HepG2 (cell line): ENCODE measurements around the gene OR7A10. TPM values are rescaled to one million over a fixed set of nuclear protein-coding genes. Genes with fewer than 3 reads are reported as not detected.

Experiments
- ATAC-seq: fragments of 200-7000 bp; cut with Tn5 transposase; 3 replicates; pipeline ENCODE4 v1.9.1; 2020; ENCODE audit warnings: mild to moderate bottlenecking, moderate library complexity
- BruUV-seq: library from RNA; stranded (reverse); fragments of 400-500 nt; replicated peaks from 2 replicates; lab custom pipeline; 2021; lab: Mats Ljungman, UMichigan
- CTCF ChIA-PET: fragments of 300-600 bp; formaldehyde crosslinking; extraction: SDS; loops from one replicate; lab custom pipeline; 2021; ENCODE audit warnings: low total read pairs, inconsistent platforms, low intra/inter-chr PET ratio; lab: Yijun Ruan, JAX
- POLR2A ChIA-PET: fragments of 350-600 bp; sonication (Branson Sonifier 250); formaldehyde crosslinking; loops from one replicate; lab custom pipeline; 2020; ENCODE audit warnings: antibody characterized with exemption, inconsistent platforms; lab: Yijun Ruan, JAX
- DNase-seq: peaks from one replicate; pipeline ENCODE4 v3.0.0-alpha.2; 2015; ENCODE audit warnings: low spot score
- FAIRE-seq: peaks from 3 replicates; lab custom pipeline; 2011; peaks lifted over from hg19 to GRCh38; lab: Jason Lieb, UNC
- H2AFZ ChIP-seq: one replicate; pipeline ENCODE4 v1.6.1; 2011; ENCODE audit warnings: low read length, inconsistent platforms
- H3K27ac ChIP-seq: fragments of 300-600 bp; 3 replicates; pipeline ENCODE4 v1.8.0; 2011; ENCODE audit warnings: mixed run types, mild to moderate bottlenecking, mixed read lengths, low read length, inconsistent platforms; ENCODE audit not compliant: insufficient read depth; ENCODE audit errors: extremely low read length
- H3K27me3 ChIP-seq, 2 experiments: fragments of 200-600 bp in 1 of 2; 2 replicates in 1 of 2; 3 replicates in 1 of 2; pipeline versions ENCODE4 v1.6.0 to v1.8.0; 2011; ENCODE audit warnings: low read length in 2 of 2, mild to moderate bottlenecking in 2 of 2, moderate library complexity in 2 of 2, inconsistent platforms in 1 of 2; ENCODE audit not compliant: insufficient read depth in 2 of 2, control insufficient read depth in 1 of 2
- H3K36me3 ChIP-seq, 2 experiments: fragments of 200-600 bp in 1 of 2; replicated peaks in 1 of 2; 2 replicates in 1 of 2; 3 replicates in 1 of 2; pipeline versions ENCODE4 v1.5.1 to v1.8.0; 2011; ENCODE audit warnings: low read length in 2 of 2, inconsistent platforms in 1 of 2; ENCODE audit not compliant: insufficient read depth in 2 of 2, control insufficient read depth in 1 of 2
- H3K4me1 ChIP-seq: 2 replicates; pipeline ENCODE4 v1.5.1; 2012; ENCODE audit warnings: low read length, inconsistent platforms; ENCODE audit not compliant: insufficient read depth
- H3K4me2 ChIP-seq: 2 replicates; pipeline ENCODE4 v1.6.0; 2011; ENCODE audit warnings: low read depth, low read length, inconsistent platforms
- H3K4me3 ChIP-seq, 3 experiments: fragments of 200-600 bp in 1 of 3; sonication (generic), shearing (Covaris generic) in 1 of 3; replicated peaks in 1 of 3; 2 replicates each; pipeline ENCODE4 v1.5.1; 2011 to 2016; ENCODE audit warnings: low read length in 3 of 3, inconsistent platforms in 2 of 3, low read depth in 2 of 3, mild to moderate bottlenecking in 2 of 3, control low read depth in 1 of 3, mixed read lengths in 1 of 3; ENCODE audit not compliant: insufficient read depth in 1 of 3
- H3K79me2 ChIP-seq: one replicate; pipeline ENCODE4 v1.6.1; 2011; ENCODE audit warnings: low read length, inconsistent platforms; ENCODE audit not compliant: insufficient read depth
- H3K9ac ChIP-seq: 2 replicates; pipeline ENCODE4 v1.6.0; 2011; ENCODE audit warnings: mild to moderate bottlenecking, low read depth, low read length, inconsistent platforms; ENCODE audit not compliant: insufficient read depth
- H3K9me3 ChIP-seq: 2 replicates; pipeline ENCODE4 v1.5.1; 2012; ENCODE audit warnings: mild to moderate bottlenecking, low read length
- H4K20me1 ChIP-seq: 2 replicates; pipeline ENCODE4 v1.6.0; 2011; ENCODE audit warnings: inconsistent platforms, mild to moderate bottlenecking, low read length, moderate library complexity; ENCODE audit not compliant: insufficient read depth
- DPF2 ChIP-seq: sonication (generic); formaldehyde crosslinking; IDR thresholded peaks from 2 replicates; pipeline ENCODE4 v1.4.0; 2020; ENCODE audit warnings: mild to moderate bottlenecking, low read depth, missing genetic modification reagents, borderline replicate concordance
- GLI4 ChIP-seq: sonication (generic); formaldehyde crosslinking; IDR thresholded peaks from 2 replicates; pipeline ENCODE4 v1.5.1; 2020; ENCODE audit warnings: missing genetic modification reagents, mild to moderate bottlenecking, moderate library complexity, borderline replicate concordance
- IKZF1 ChIP-seq: fragments of 450-650 bp; IDR thresholded peaks from 2 replicates; pipeline ENCODE4 v1.7.1; 2016
- TOE1 ChIP-seq: sonication (generic); formaldehyde crosslinking; IDR thresholded peaks from 2 replicates; pipeline ENCODE4 v1.4.0; 2020; ENCODE audit warnings: mild to moderate bottlenecking, missing genetic modification reagents
- ZBTB26 ChIP-seq: IDR thresholded peaks from 2 replicates; pipeline ENCODE4 v1.6.1; 2016; ENCODE audit warnings: missing compliant biosample characterization, missing genetic modification reagents, borderline replicate concordance
- ZNF253 ChIP-seq: sonication (generic); formaldehyde crosslinking; IDR thresholded peaks from 2 replicates; pipeline ENCODE4 v1.8.0; 2022; ENCODE audit warnings: mild to moderate bottlenecking, missing genetic modification reagents, borderline replicate concordance
- ZNF343 ChIP-seq: sonication (generic); formaldehyde crosslinking; IDR thresholded peaks from 2 replicates; pipeline ENCODE4 v1.4.0; 2020; ENCODE audit warnings: mild to moderate bottlenecking, missing genetic modification reagents
- ZNF562 ChIP-seq: sonication (generic); formaldehyde crosslinking; IDR thresholded peaks from 2 replicates; pipeline ENCODE4 v1.8.0; 2022; ENCODE audit warnings: missing genetic modification reagents, borderline replicate concordance
- ZNF589 ChIP-seq: sonication (generic); formaldehyde crosslinking; conservative IDR thresholded peaks from 2 replicates; pipeline ENCODE4 v1.8.0; 2022; ENCODE audit warnings: mild to moderate bottlenecking, moderate library complexity, missing genetic modification reagents
- ZNF790 ChIP-seq: sonication (generic); formaldehyde crosslinking; IDR thresholded peaks from 2 replicates; pipeline ENCODE4 v1.8.0; 2022; ENCODE audit warnings: missing genetic modification reagents, mild to moderate bottlenecking, borderline replicate concordance
- WGBS: methylation state at CpG from one replicate; pipeline ENCODE4 v1.1.6; 2017; ENCODE audit warnings: low lambda C conversion rate; 5-methylcytosine and 5-hydroxymethylcytosine counted together
- in situ Hi-C: cut with HindIII; loops from 2 replicates; pipeline ENCODE4 v1.10.0; 2017; ENCODE audit warnings: low pct_unique_long_range_greater_than_20kb; ENCODE audit not compliant: extremely low pct_ligation_motif_present
- intact Hi-C: fragments of 100-400 bp; cut with micrococcal nuclease; formaldehyde crosslinking; loops from one replicate; pipeline ENCODE4 v1.10.0; 2022; ENCODE audit not compliant: unreplicated experiment
- polyA plus RNA-seq, 8 experiments: library from polyadenylated mRNA; depleted of rRNA in 3 of 8; stranded (reverse) in 7 of 8; unstranded in 1 of 8; fragments of >200 nt; fragmentation: Illumina TruSeq in 4 of 8; extraction: Trizol in 4 of 8; gene quantifications; 2 replicates each; pipeline versions ENCODE4 v1.2.1 to v1.2.3, GENCODE V29; 2011 to 2016; ENCODE audit warnings: low read depth in 4 of 8, missing spikeins in 1 of 8, mixed read lengths in 1 of 8; ENCODE audit not compliant: insufficient read depth in 1 of 8
- total RNA-seq, 5 experiments: library from RNA; depleted of rRNA; stranded (reverse); fragments of >200 nt; fragmentation: Illumina TruSeq; extraction: Trizol; gene quantifications; 2 replicates each; pipeline ENCODE4 v1.2.3, GENCODE V29; 2016; ENCODE audit warnings: low read depth in 1 of 5
- TF ChIP-seq, protein P1 (sequence below): sonication (generic); formaldehyde crosslinking; IDR thresholded peaks from 2 replicates; pipeline ENCODE4 v1.5.1; 2020; ENCODE audit warnings: missing genetic modification reagents, mild to moderate bottlenecking, borderline replicate concordance
- TF ChIP-seq, protein P2 (sequence below), 2 experiments: IDR thresholded peaks; 2 replicates each; pipeline ENCODE4 v1.6.1; 2011 to 2012; ENCODE audit warnings: low read length in 2 of 2, borderline replicate concordance in 1 of 2, low read depth in 1 of 2, mild to moderate bottlenecking in 1 of 2, moderate library complexity in 1 of 2

The OR7A10 gene
- total and polyA plus RNA-seq, 2 of the 13 experiments (the other 11 are each of a cell fraction or from before 2014, with no cell fraction given): not detected

- ATAC-seq (no peak), FAIRE-seq (no peak), DNase-seq (no peak)
- Histone ChIP-seq H3K4me1 (no peaks in the 10 kb centered on the region), H3K36me3 (no peaks in the 10 kb centered on the region), H3K4me3 (no peak within 1 kb of the TSS), H3K9ac (no peak within 1 kb of the TSS), H3K9me3 (no peaks in the 10 kb centered on the region), H2AFZ (no peak within 1 kb of the TSS), H3K27ac (no peak within 1 kb of the TSS), H3K79me2 (no peaks in the 10 kb centered on the region), H3K27me3 (no peaks in the 10 kb centered on the region), H3K4me2 (no peak within 1 kb of the TSS), H4K20me1 (no peaks in the 10 kb centered on the region)
- BruUV-seq: no TSS peak
- intact Hi-C loops (no loop called here), in situ Hi-C loops (no loop called here)
- POLR2A ChIA-PET: no interaction called here
- CTCF ChIA-PET: no interaction called here
- TF ChIP-seq ZNF790: no peak
- no peak for TF ChIP-seq DPF2 (CRISPR knock-in tag)
- no peak for TF ChIP-seq ZNF343
- no peak for TF ChIP-seq ZNF562
- TF ChIP-seq, protein P1, sequence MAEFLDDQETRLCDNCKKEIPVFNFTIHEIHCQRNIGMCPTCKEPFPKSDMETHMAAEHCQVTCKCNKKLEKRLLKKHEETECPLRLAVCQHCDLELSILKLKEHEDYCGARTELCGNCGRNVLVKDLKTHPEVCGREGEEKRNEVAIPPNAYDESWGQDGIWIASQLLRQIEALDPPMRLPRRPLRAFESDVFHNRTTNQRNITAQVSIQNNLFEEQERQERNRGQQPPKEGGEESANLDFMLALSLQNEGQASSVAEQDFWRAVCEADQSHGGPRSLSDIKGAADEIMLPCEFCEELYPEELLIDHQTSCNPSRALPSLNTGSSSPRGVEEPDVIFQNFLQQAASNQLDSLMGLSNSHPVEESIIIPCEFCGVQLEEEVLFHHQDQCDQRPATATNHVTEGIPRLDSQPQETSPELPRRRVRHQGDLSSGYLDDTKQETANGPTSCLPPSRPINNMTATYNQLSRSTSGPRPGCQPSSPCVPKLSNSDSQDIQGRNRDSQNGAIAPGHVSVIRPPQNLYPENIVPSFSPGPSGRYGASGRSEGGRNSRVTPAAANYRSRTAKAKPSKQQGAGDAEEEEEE (CRISPR knock-in tag): no peak
- no peak for TF ChIP-seq GLI4 (CRISPR knock-in tag)
- TF ChIP-seq TOE1 (CRISPR knock-in tag): no peak
- no peak for TF ChIP-seq ZNF253 (CRISPR knock-in tag)
- no peak for TF ChIP-seq ZNF589 (CRISPR knock-in tag)
- TF ChIP-seq IKZF1: no peak
- TF ChIP-seq, protein P2, sequence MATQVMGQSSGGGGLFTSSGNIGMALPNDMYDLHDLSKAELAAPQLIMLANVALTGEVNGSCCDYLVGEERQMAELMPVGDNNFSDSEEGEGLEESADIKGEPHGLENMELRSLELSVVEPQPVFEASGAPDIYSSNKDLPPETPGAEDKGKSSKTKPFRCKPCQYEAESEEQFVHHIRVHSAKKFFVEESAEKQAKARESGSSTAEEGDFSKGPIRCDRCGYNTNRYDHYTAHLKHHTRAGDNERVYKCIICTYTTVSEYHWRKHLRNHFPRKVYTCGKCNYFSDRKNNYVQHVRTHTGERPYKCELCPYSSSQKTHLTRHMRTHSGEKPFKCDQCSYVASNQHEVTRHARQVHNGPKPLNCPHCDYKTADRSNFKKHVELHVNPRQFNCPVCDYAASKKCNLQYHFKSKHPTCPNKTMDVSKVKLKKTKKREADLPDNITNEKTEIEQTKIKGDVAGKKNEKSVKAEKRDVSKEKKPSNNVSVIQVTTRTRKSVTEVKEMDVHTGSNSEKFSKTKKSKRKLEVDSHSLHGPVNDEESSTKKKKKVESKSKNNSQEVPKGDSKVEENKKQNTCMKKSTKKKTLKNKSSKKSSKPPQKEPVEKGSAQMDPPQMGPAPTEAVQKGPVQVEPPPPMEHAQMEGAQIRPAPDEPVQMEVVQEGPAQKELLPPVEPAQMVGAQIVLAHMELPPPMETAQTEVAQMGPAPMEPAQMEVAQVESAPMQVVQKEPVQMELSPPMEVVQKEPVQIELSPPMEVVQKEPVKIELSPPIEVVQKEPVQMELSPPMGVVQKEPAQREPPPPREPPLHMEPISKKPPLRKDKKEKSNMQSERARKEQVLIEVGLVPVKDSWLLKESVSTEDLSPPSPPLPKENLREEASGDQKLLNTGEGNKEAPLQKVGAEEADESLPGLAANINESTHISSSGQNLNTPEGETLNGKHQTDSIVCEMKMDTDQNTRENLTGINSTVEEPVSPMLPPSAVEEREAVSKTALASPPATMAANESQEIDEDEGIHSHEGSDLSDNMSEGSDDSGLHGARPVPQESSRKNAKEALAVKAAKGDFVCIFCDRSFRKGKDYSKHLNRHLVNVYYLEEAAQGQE (IDR thresholded peaks at IDR 0.05; ENCODE audit: borderline replicate concordance in 1 of 2, low read depth in 1 of 2, low read length in 2 of 2): no peak
- TF ChIP-seq ZBTB26: no peak
- 2% methylated on average over 4 of the region's 4 CpGs for WGBS
Measured at GRCh38 chr19:14886032-14886431, 37.3 kb upstream of the OR7A10 start, which contains the start of gene OR7A17. TSS of gene OR7A17 (minus strand) at chr19:14886132. CDS start at chr19:14881355, 4,777 bp downstream.
